Retinal pigment epithelial cell (primary cell): ENCODE measurements around the gene EFCAB12.
"Not testable (repeated sequence)": the region's sequence is repeated elsewhere in the genome, so short reads cannot be mapped to it uniquely, and the experiment has no call there.

ENCODE experiments used
- DNase-seq: peaks from one replicate; pipeline ENCODE4 v3.0.0-alpha.2; 2010; ENCODE audit warnings: low read depth
- H3K4me3 ChIP-seq: 2 replicates; pipeline ENCODE4 v1.5.1; 2011; ENCODE audit warnings: mild to moderate bottlenecking, low read length, control low read depth, moderate library complexity
- TF ChIP-seq, protein P1 (sequence below): conservative IDR thresholded peaks from 2 replicates; pipeline ENCODE4 v1.5.1; 2011; ENCODE audit warnings: low read depth, low read length, control low read depth, inconsistent platforms

The EFCAB12 gene

DNA sequence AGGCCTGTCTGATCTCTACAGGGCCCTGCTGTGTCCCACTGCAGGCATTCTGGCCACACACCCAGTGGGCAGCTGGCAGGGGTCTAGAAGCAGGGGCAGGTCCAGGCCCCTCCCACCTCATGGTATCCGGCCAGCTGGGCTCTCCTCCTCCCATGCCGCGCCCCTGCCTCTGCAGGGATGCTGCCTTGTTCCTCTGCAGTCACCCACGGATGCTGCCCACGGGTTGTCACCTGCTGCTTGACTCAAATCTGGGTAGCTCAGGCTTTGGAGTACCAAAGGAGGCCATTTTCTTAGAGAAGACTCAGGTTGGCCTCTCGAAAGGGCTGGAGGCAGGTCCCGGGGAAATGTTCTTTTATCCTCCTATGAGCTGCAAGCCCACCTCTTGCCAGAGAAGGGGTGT is 25.0 kb downstream of the EFCAB12 start:
- TF ChIP-seq, protein P1, sequence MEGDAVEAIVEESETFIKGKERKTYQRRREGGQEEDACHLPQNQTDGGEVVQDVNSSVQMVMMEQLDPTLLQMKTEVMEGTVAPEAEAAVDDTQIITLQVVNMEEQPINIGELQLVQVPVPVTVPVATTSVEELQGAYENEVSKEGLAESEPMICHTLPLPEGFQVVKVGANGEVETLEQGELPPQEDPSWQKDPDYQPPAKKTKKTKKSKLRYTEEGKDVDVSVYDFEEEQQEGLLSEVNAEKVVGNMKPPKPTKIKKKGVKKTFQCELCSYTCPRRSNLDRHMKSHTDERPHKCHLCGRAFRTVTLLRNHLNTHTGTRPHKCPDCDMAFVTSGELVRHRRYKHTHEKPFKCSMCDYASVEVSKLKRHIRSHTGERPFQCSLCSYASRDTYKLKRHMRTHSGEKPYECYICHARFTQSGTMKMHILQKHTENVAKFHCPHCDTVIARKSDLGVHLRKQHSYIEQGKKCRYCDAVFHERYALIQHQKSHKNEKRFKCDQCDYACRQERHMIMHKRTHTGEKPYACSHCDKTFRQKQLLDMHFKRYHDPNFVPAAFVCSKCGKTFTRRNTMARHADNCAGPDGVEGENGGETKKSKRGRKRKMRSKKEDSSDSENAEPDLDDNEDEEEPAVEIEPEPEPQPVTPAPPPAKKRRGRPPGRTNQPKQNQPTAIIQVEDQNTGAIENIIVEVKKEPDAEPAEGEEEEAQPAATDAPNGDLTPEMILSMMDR: no peak
- H3K4me3 ChIP-seq: no peak overlapping the region

DNA sequence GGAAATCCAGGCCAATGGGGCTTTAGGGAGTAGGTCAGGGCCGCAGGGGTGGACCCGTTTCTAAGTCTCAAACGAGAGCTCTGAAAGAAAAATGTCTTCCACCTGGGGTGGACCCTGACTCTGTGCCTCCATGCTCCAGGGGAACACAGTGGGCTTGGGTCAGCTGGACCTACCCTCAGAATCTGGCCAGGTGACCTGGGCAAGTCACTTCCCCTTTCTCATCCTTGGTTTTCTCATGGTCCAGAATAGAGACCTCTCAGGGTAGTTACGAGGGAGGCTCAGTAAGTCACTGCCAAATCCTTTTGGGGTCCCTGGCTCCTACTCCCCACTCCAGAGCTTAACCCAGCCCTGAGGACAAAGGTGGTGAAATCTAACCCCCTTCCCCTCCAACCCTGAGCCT is 25.8 kb downstream of the EFCAB12 start:
- H3K4me3 ChIP-seq: no peak overlapping the region
- no peak for DNase-seq
- TF ChIP-seq, protein P1: no peak

More for the DNA sequence above, 25.0 kb downstream of the EFCAB12 start:
- no peak for DNase-seq

DNA sequence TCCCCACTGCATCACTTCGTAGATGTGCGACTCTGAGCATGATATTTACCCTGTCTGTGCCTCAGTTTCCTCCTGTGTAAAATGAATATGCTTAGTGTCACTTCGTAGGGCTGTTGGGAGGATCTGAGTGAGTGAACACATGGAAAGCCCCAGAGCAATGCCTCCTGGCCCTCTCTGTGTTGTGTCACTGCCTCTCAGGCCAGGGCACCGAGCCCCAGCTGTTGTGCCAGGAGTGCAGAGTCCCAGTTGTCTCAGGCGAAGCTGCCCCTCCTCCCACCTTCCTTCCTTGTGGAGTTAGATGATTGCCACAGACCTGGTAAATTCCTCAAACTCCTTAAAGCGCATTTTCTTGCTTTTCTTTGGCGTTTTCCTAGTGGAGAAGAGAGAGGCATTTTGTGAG is 26.2 kb downstream of the EFCAB12 start:
- no peak for DNase-seq
- no peak overlapping the region for H3K4me3 ChIP-seq
- TF ChIP-seq, protein P1: no peak

DNA sequence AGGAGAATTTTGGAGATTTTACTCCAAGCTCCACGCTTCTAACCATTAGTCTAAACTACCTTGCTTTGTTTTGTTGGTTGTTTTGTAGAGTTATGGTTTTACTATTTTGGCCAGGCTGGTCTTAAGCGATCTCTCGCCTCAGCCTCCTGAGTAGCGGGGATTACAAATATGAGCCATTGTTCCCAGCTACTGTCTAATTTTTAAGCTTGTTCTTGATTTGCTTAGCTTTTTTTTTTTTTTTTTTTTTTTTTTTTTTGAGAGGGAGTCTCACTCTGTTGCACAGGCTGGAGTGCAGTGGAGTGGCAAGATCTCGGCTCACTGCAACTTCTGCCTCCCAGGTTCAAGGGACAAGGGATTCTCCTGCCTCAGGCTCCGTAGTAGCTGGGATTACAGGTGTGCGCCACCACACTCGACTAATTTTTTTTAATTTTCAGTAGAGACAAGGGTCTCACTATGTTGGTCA is 28.5 kb downstream of the EFCAB12 start:
- TF ChIP-seq, protein P1: no peak
- DNase-seq: no peak
- H3K4me3 ChIP-seq: peak overlapping the region; percentile 94

DNA sequence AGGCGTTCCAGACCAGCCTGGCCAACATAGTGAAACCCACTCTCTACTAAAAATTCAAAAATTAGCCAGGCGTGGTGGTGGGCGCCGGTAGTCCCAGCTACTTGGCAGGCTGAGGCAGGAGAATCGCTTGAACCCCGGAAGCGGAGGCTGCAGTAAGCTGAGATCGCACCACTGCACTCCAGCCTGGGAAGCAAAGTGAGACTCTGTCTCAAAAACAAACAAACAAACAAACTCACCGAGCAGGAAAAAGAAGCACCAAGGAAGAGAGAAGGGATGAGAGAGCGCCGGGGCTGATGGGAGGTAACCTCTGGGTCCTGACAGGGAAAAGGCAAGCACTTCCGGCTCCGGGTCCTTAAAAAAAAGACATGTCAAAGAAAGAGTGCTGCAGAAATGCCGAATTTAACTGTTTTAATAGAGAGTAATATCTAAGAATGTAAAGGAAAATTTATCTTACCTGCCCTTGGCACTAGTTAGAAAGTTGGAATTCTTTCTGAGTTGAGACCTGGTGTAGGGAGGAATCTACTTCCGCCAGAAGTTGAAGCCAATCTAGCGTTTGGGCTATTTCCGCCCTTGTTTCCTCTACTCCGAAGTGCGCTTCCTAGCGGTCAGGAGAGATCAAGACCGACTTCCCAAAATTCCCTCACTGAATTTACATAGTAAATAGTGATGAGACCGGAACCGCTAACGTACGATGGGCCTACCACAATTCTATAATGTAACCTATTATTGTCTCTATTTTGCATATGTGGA is 29.1 kb downstream of the EFCAB12 start:
- H3K4me3 ChIP-seq: peak overlapping the region; percentile 94
- TF ChIP-seq, protein P1: peak; percentile 82
- peak; percentile 89 for DNase-seq

DNA sequence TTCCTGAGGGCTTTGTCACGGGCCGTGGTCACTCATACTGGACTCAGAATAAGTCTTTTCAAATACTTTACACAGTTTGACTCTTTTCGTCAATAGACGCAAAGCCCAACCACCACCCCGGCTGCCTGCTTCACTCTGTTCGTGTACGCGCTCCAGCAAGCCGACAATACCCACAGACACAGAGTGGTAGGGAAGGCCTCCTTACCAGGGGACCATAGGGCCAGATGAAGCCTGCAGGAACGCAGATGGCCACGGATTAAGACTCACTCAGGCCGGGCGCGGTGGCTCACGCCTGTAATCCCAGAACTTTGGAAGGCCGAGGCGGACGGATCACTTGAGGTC is 29.7 kb downstream of the EFCAB12 start:
- peak overlapping the region; percentile 94 for H3K4me3 ChIP-seq
- TF ChIP-seq, protein P1: no peak
- DNase-seq: no peak

DNA sequence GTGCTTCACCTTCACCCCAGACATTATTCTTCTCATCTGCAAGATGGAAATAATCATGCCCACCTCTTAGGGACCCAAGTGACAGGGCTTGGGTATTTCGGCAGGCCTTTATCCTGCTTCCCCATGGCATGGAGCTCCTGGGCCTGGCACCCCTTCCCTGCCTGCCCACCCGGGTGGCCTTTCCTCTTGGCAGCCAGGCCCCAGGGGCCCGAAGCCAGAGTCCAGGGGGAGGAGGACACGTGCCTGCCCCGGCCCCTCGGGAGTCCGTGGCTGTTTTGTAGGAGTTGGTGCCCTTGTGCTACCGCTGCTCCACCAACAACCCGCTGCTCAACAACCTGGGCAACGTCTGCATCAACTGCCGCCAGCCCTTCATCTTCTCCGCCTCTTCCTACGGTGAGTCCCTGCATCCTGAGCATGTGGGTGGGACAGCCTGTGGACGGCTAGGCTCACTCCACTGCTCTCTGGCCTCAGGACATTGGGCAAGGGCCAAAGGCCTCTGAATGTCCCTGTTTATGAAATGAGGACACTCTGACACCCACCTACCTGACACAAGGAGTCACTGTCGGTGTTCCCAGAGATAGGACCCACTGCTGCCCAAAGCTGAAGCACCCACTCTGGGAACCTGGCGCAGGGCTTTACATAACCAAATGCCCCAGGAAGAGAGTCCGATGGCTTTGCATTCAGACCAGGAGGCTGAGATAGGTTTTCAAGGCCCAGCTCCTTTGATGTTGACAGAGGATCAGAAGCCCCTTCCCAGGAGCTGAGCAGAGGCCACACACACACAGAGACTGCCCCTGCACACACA is 34.5 kb downstream of the EFCAB12 start:
- not testable (repeated sequence) for H3K4me3 ChIP-seq, DNase-seq
